Activated CD8-positive, alpha-beta memory T cell treated with anti-CD3 and anti-CD28 coated beads, Interleukin-2, amount 10 ng/mL, durations not matched to agents 7 days and 5 days (primary cell): Measurements from ENCODE around the gene GNB1. TPM values are rescaled to one million over a fixed set of nuclear protein-coding genes. Genes with fewer than 3 reads are reported as not detected.

Source experiments
- ATAC-seq: fragments of 150-1000 bp; cut with Tn5 transposase; one replicate; pipeline ENCODE4 v1.10.0; 2021; ENCODE audit warnings: moderate library complexity
- CTCF ChIA-PET: fragments of 350-600 bp; sonication (Branson Sonifier 250); formaldehyde crosslinking; loops from one replicate; lab custom pipeline; 2021; ENCODE audit warnings: antibody characterized with exemption; lab: Charles Lee
- DNase-seq: peaks from one replicate; pipeline ENCODE4 v3.0.0-alpha.2; 2020
- H3K27ac Mint-ChIP-seq: one replicate; pipeline ENCODE4 v1.8.0; 2021; ENCODE audit warnings: mild to moderate bottlenecking, mixed read lengths
- H3K27me3 Mint-ChIP-seq: one replicate; pipeline ENCODE4 v1.8.0; 2021; ENCODE audit warnings: mixed read lengths
- H3K36me3 Mint-ChIP-seq: one replicate; pipeline ENCODE4 v1.8.0; 2021; ENCODE audit warnings: mild to moderate bottlenecking, mixed read lengths
- H3K4me1 Mint-ChIP-seq: one replicate; pipeline ENCODE4 v1.8.0; 2021; ENCODE audit warnings: mixed read lengths
- H3K4me3 Mint-ChIP-seq: one replicate; pipeline ENCODE4 v1.8.0; 2021; ENCODE audit warnings: mild to moderate bottlenecking, moderate library complexity, mixed read lengths
- H3K9me3 Mint-ChIP-seq: one replicate; pipeline ENCODE4 v1.8.0; 2022; ENCODE audit warnings: low read depth, mixed read lengths
- total RNA-seq, 2 experiments: library from RNA; stranded (reverse); gene quantifications; one replicate each; pipeline ENCODE4 v1.2.3, GENCODE V29; 2021

GNB1 gene
- total RNA-seq, 2 experiments from 2014 or later = 426 to 473 TPM

GRCh38 chr1:1846386-1846918 is 44.4 kb downstream of the GNB1 start:
- H3K36me3 Mint-ChIP-seq = peaks cover 11% of the 10 kb centered on the region
- H3K27me3 Mint-ChIP-seq = no peaks in the 10 kb centered on the region
- peaks cover 30% of the 10 kb centered on the region for H3K4me1 Mint-ChIP-seq
- H3K27ac Mint-ChIP-seq = no peak overlapping the region
- DNase-seq (no peak), ATAC-seq (no peak)
- H3K4me3 Mint-ChIP-seq = no peak overlapping the region
- no peaks in the 10 kb centered on the region for H3K9me3 Mint-ChIP-seq
- CTCF ChIA-PET = interaction anchor here (0.9 kb wide), 1 partner anchor 59 kb away, joined by 4 read pairs; no protein-coding TSS in a partner anchor

- no peaks in the 10 kb centered on the region for H3K9me3 Mint-ChIP-seq
- CTCF ChIA-PET = no interaction called here
- H3K4me1 Mint-ChIP-seq = peaks cover 29% of the 10 kb centered on the region
- no peak for ATAC-seq
- peaks cover 13% of the 10 kb centered on the region for H3K36me3 Mint-ChIP-seq
- no peak for DNase-seq
- no peak overlapping the region for H3K27ac Mint-ChIP-seq
- no peaks in the 10 kb centered on the region for H3K27me3 Mint-ChIP-seq
- H3K4me3 Mint-ChIP-seq = no peak overlapping the region
Observed at GRCh38 chr1:1842360-1843146, 48.3 kb downstream of the GNB1 start.

- Mint-ChIP-seq H3K4me1 (peaks cover 27% of the 10 kb centered on the region), H3K9me3 (no peaks in the 10 kb centered on the region), H3K27me3 (no peaks in the 10 kb centered on the region), H3K36me3 (peaks cover 15% of the 10 kb centered on the region), H3K27ac (peak overlapping the region; percentile 64), H3K4me3 (peak overlapping the region; percentile 4)
- CTCF ChIA-PET = no interaction called here
- DNase-seq (no peak), ATAC-seq (no peak)
Observed at GRCh38 chr1:1841575-1841995, 49.3 kb downstream of the GNB1 start.

GRCh38 chr1:1839311-1839965 is 51.4 kb downstream of the GNB1 start:
- Mint-ChIP-seq H3K27me3 (no peaks in the 10 kb centered on the region), H3K4me1 (peaks cover 22% of the 10 kb centered on the region), H3K36me3 (peaks cover 17% of the 10 kb centered on the region), H3K27ac (no peak overlapping the region), H3K9me3 (no peaks in the 10 kb centered on the region), H3K4me3 (no peak overlapping the region)
- CTCF ChIA-PET = interaction anchor here (1.1 kb wide), 1 partner anchor 69 kb away, joined by 3 read pairs; no protein-coding TSS in a partner anchor
- ATAC-seq (no peak), DNase-seq (no peak)

GRCh38 chr1:1836119-1836518 is 54.8 kb downstream of the GNB1 start:
- no peak for ATAC-seq

GRCh38 chr1:1835546-1835945 is 55.3 kb downstream of the GNB1 start:
- Mint-ChIP-seq H3K4me3 (no peak overlapping the region), H3K4me1 (peaks cover 14% of the 10 kb centered on the region), H3K27me3 (no peaks in the 10 kb centered on the region), H3K9me3 (no peaks in the 10 kb centered on the region), H3K27ac (no peak overlapping the region), H3K36me3 (peaks cover 29% of the 10 kb centered on the region)
- CTCF ChIA-PET = interaction anchor here (0.7 to 1.4 kb wide), 2 partner anchors 8 to 106 kb away, joined by 3 to 4 read pairs; no protein-coding TSS in a partner anchor
- ATAC-seq (no peak), DNase-seq (no peak)

More at GRCh38 chr1:1836119-1836518, 54.8 kb downstream of the GNB1 start:
- Mint-ChIP-seq H3K27ac (no peak overlapping the region), H3K27me3 (no peaks in the 10 kb centered on the region), H3K9me3 (no peaks in the 10 kb centered on the region), H3K4me1 (peaks cover 15% of the 10 kb centered on the region), H3K4me3 (no peak overlapping the region), H3K36me3 (peaks cover 28% of the 10 kb centered on the region)
- CTCF ChIA-PET = interaction anchor here (0.6 to 1.4 kb wide), 3 partner anchors 9 to 107 kb away, joined by 3 to 4 read pairs (median 3); no protein-coding TSS in a partner anchor
- DNase-seq = no peak

GRCh38 chr1:1833916-1834325 is 57.0 kb downstream of the GNB1 start:
- peaks cover 18% of the 10 kb centered on the region for H3K4me1 Mint-ChIP-seq
- no peak for DNase-seq
- no peaks in the 10 kb centered on the region for H3K27me3 Mint-ChIP-seq
- no peak overlapping the region for H3K4me3 Mint-ChIP-seq
- H3K27ac Mint-ChIP-seq = no peak overlapping the region
- CTCF ChIA-PET = no interaction called here
- ATAC-seq = no peak
- H3K9me3 Mint-ChIP-seq = no peaks in the 10 kb centered on the region
- peaks cover 31% of the 10 kb centered on the region for H3K36me3 Mint-ChIP-seq

- H3K27ac Mint-ChIP-seq = no peak overlapping the region
Observed at GRCh38 chr1:1833456-1833855, 57.4 kb downstream of the GNB1 start.

GRCh38 chr1:1832820-1833219 is 58.1 kb downstream of the GNB1 start:
- Mint-ChIP-seq H3K27me3 (no peaks in the 10 kb centered on the region), H3K4me3 (no peak overlapping the region)

More at GRCh38 chr1:1833456-1833855, 57.4 kb downstream of the GNB1 start:
- no peak overlapping the region for H3K4me3 Mint-ChIP-seq
- CTCF ChIA-PET = interaction anchor here (1.1 kb wide), 1 partner anchor 73 kb away, joined by 3 read pairs; no protein-coding TSS in a partner anchor
- ATAC-seq (no peak), DNase-seq (no peak)
- H3K9me3 Mint-ChIP-seq = no peaks in the 10 kb centered on the region
- H3K27me3 Mint-ChIP-seq = no peaks in the 10 kb centered on the region
- H3K4me1 Mint-ChIP-seq = peaks cover 21% of the 10 kb centered on the region
- H3K36me3 Mint-ChIP-seq = peaks cover 30% of the 10 kb centered on the region

GRCh38 chr1:1832166-1832565 is 58.7 kb downstream of the GNB1 start:
- CTCF ChIA-PET = interaction anchor here (1.1 kb wide), 1 partner anchor 74 kb away, joined by 3 read pairs; no protein-coding TSS in a partner anchor

More at GRCh38 chr1:1832820-1833219, 58.1 kb downstream of the GNB1 start:
- no peak for DNase-seq
- CTCF ChIA-PET = interaction anchor here (1.1 kb wide), 1 partner anchor 73 kb away, joined by 3 read pairs; no protein-coding TSS in a partner anchor
- no peak for ATAC-seq
- Mint-ChIP-seq H3K27ac (peak overlapping the region; percentile 19), H3K36me3 (peaks cover 32% of the 10 kb centered on the region), H3K4me1 (peaks cover 26% of the 10 kb centered on the region), H3K9me3 (no peaks in the 10 kb centered on the region)

GRCh38 chr1:1827089-1827848 is 63.6 kb downstream of the GNB1 start:
- H3K9me3 Mint-ChIP-seq = no peaks in the 10 kb centered on the region
- no peak overlapping the region for H3K27ac Mint-ChIP-seq
- CTCF ChIA-PET = interaction anchor here (1.1 to 1.8 kb wide), 5 partner anchors 9 to 78 kb away, joined by 3 to 7 read pairs (median 3); no protein-coding TSS in a partner anchor
- DNase-seq (no peak), ATAC-seq (no peak)
- no peaks in the 10 kb centered on the region for H3K27me3 Mint-ChIP-seq
- peaks cover 57% of the 10 kb centered on the region for H3K4me1 Mint-ChIP-seq
- peaks cover 30% of the 10 kb centered on the region for H3K36me3 Mint-ChIP-seq
- no peak overlapping the region for H3K4me3 Mint-ChIP-seq

More at GRCh38 chr1:1832166-1832565, 58.7 kb downstream of the GNB1 start:
- Mint-ChIP-seq H3K4me1 (peaks cover 32% of the 10 kb centered on the region), H3K36me3 (peaks cover 29% of the 10 kb centered on the region), H3K4me3 (no peak overlapping the region), H3K27ac (no peak overlapping the region), H3K27me3 (no peaks in the 10 kb centered on the region), H3K9me3 (no peaks in the 10 kb centered on the region)
- DNase-seq = no peak
- ATAC-seq = no peak

GRCh38 chr1:1826356-1827088 is 64.4 kb downstream of the GNB1 start:
- Mint-ChIP-seq H3K36me3 (peaks cover 28% of the 10 kb centered on the region), H3K4me1 (peaks cover 57% of the 10 kb centered on the region), H3K4me3 (no peak overlapping the region), H3K27me3 (no peaks in the 10 kb centered on the region), H3K27ac (no peak overlapping the region), H3K9me3 (no peaks in the 10 kb centered on the region)
- DNase-seq (no peak), ATAC-seq (no peak)
- CTCF ChIA-PET = interaction anchor here (1.1 to 1.8 kb wide), 4 partner anchors 9 to 79 kb away, joined by 3 to 7 read pairs (median 4); no protein-coding TSS in a partner anchor
